Dedifferentiated amniotic fluid mesenchymal stem cell (primary cell): ENCODE data around the gene DLGAP1.
A peak's percentile ranks its signal among the peaks of the same experiment; 100 is the strongest.
"Not testable (repeated sequence)": the region's sequence is repeated elsewhere in the genome, so short reads cannot be mapped to it uniquely, and the experiment has no call there.

ENCODE experiments used
- DNase-seq: peaks from one replicate; pipeline ENCODE4 v3.0.0-alpha.2; 2016; ENCODE audit errors: extremely low spot score

The DLGAP1 gene

DNA sequence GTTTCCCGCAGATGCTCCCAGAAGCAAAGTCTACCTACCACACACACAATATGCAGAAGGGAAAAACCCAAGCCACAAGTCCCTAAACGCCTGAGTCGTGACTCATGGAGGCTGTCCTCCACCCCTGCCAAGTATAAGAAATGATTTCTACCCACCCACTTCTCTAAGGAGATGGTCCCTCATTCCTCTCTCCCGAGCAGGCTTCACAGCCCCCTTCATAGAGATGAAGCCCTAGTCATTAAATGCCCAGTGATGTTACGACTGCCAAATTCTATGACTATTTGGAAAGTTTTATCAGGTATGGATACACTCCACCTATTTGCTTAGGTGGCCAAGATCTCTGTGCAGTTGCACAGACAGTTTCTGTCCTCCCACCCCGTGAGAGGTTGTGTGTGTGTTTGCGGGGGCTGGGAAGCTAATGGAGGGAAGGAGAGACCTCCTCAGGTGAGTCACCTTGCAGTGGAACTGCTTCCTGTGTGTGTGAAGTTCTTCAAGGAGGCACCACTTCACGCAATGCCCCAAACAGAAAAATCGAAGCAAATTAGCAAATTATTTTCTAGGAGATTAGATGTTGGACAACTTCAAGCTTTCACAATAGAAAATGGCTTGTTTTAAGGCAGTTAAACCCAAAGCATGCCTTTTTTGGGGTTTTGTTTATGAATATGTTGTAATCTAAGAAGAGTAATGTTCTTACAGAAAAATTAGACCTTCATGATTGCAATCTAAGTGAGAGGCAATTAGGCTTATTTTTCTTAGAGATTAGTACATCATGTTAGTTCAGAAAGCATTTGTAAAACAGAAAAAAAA, 830.0 kb downstream of the DLGAP1 start:
- peak; percentile 92 for DNase-seq

DNA sequence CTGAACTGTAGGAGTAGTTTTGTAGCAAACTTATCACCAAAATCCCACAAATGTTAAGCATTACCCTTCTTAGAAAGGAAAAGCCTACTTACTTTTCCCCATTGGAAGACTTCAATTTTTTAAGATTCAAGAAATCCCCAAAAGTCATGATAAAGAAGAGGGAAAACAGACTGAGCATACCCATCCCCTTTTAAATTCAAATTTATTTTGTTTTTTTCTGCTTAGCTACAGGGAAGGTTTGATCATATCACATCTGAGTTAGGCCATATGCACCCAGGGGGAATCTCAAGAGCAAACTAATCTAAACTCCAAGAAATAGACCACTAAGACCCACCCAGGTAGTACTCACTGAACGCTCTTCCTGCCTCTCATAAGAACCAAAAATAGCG, 830.6 kb downstream of the DLGAP1 start:
- DNase-seq: no peak

DNA sequence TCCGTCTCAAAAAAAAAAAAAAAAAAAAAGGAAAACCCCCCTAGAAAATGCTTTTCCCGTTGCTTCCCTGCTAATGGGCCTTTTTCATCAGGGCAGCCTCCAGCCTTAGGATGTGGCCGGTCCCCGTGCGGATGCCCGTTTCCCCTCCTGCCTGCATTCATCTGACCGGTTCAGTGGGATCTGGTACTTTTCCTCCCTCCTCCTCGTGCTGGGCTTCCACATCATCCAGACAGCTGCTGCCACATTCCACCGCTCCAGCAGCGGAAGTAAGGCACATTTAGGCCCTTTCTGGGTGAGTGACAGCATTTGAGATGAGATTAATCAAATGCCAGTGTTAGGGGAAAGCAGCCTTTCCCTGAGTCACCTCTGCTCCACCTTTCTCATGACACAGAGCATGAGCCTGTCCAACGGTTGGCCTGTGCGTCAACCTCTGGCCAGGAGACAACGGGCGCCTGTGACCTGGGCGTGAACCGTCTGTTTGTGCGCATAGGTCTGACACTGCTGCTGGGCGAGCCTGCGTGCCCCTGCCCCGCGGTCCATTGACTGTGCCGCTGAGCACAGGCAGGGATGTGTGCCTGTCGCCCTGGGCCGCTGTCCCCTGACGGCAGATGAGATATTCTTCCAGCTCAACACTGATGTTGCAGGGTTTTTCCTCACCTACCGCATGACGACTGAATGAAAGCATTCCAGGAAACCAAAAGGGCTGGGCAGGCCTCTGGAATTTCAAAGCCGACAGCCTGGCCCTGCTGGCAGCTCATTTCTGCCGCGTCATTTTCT, 831.1 kb downstream of the DLGAP1 start:
- peak; percentile 98 for DNase-seq

DNA sequence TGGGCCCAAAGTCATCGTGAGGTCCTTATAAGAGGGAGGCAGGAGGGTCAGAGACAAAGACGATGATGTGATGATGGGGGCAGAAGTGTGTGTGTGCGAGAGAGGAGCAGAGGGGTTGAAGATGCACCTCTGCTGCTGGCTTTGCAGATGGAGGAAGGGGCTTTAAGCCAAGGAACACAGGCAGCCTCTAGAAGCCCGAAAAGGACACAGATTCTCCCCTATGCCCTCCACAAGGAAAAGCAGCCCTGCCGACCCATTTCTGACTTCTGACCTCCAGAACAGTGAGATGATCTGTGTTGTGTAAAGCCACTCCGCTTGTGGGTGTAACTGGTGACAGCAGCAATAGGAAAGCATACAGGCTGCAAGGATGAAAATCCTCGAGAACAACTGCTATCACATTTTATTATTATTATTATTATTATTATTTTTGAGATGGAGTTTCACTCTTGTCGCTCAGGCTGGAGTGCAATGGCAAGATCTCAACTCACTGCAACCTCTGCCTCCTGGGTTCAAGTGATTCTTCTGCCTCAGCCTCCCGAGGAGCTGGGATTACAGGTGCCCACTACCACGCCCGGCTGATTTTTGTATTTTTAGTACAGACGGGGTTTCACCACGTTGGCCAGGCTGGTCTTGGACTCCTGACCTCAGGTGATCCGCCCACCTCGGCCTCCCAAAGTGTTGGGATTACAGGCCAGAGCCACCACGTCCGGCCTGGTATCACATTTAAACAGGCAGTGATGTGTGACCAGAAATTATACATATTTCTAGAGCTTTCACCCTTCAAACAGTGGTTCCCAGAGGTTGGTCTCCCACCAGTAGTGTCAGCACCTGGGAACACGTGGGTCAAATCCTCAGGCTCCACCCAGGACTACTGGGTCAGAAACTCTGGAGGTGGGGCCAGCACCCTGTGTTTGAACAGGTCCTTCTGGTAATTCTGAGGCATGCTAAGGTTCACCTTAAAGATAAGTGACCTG, 834.7 kb downstream of the DLGAP1 start:
- no peak for DNase-seq

DNA sequence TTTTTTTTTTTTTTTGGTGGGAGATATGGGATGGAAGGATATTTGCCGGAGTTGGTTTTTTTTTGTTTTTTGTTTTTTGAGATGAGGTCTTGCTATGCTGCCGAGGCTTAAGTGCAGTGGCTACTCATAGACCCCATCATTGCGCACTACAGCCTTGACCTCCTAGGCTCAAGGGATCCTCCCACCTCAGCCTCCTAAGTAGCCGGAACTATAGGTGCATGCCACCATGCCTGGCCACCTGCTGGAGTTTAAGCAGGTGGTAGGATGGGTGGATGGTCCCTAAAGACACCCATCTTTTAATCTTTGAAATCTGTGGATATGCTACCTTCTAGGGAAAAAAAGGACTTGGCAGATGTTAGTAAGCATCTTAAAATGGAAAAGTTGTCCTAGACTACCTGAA, 835.4 kb downstream of the DLGAP1 start:
- no peak for DNase-seq

DNA sequence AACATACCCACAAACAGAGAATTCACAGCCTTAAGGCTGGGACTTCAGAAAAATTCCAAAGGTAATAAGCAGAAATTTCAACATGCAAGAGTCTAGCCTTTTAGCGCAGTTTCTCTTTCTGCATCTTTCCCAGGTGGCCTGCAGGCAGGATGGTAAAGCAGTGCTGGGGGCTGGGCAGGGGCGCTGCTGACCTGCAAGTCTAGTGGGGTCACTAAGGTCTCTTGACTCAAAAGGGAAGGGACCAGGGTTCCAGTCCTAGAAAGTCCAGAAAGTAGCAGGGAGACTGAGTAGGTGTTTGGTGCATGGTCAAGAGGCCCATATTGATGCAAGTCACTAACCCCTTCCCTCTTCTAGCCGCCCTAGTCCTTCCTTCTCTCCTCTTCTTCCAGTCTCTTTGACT, 835.9 kb downstream of the DLGAP1 start:
- no peak for DNase-seq

DNA sequence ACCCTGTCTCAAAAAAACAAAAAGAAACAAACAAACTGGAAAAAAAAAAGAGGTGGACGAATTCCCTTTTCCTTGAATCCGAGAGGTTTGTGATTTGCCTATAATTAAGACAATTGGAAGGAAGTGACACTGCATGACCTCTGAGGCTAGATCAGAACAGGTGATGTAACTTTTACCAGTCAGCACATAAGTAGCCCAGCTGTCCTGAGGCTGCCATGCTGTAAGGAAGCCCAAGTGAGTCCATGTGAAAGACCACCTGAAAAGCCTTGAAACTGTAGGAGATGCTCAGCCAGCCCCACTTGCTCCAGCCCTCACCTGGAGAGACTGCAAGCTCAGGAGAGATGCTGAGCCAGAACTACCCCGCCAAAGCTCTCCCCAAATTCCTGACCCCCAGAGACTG, 838.4 kb downstream of the DLGAP1 start:
- DNase-seq: no peak

DNA sequence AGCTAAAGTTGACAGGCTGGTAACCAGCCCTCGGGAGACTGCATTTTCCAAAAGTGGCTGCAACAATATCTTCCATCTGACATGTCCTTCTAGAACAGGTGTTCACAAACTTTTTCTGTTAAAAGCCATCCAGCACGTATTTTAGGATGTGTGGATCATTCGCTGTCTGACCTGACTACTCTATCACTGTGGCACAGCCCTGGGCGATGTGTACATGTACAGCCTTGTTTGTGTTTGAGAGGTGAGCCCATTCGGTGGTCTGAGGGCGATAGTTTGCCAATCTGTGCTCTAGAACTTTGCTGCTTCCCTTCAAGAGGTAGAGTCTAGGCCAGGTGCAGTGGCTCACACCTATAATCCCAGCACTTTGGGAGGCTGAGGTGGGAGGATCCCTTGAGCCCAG, 839.0 kb downstream of the DLGAP1 start:
- no peak for DNase-seq

DNA sequence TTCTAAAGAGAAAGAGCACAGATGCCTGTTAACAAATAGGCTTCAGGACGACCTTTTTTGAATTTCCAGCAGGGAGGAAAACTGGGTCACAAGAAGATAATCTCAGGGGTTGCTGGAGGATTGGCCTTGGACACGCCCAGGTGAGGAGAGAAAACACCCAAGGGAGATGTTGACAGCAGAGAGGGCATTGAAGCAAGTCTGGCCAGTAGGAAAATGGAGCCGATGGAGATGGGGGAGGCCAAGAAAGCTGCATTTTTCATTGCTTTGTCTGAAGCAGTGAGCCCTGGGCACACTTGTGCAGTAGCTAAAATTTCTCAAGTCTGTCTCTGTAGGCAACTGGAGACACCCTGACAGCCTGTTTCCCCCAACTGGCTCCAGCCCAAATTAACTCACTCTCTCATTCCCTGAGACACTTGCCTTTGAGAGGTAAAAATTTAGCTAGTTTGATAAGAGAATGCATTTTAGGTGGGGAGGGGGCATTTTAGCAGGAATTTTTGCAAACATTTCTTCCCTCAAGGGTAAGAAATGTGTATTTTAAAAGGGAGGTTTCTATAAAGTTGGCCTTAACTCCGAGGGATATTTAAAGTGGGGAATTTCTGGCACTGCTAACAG, 839.6 kb downstream of the DLGAP1 start:
- DNase-seq: no peak

DNA sequence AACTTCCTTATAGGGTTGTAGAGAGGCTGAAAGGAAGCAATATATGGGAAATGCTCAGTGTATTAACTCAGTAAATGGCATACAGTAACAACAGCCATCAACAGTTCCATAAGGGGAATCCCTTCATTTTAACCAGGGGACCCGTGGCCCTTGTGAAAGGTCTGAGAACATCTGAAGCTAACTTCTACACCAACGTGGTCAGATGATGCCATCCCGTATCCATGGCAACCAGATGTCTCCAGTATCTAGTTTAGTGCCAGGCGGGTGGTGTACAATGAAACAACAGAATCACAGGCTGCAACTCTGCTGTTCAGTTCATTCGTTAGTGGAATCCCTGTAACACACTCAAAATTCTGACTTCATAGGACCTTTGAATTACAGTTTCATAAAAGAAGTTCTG, 842.8 kb downstream of the DLGAP1 start:
- DNase-seq: no peak

DNA sequence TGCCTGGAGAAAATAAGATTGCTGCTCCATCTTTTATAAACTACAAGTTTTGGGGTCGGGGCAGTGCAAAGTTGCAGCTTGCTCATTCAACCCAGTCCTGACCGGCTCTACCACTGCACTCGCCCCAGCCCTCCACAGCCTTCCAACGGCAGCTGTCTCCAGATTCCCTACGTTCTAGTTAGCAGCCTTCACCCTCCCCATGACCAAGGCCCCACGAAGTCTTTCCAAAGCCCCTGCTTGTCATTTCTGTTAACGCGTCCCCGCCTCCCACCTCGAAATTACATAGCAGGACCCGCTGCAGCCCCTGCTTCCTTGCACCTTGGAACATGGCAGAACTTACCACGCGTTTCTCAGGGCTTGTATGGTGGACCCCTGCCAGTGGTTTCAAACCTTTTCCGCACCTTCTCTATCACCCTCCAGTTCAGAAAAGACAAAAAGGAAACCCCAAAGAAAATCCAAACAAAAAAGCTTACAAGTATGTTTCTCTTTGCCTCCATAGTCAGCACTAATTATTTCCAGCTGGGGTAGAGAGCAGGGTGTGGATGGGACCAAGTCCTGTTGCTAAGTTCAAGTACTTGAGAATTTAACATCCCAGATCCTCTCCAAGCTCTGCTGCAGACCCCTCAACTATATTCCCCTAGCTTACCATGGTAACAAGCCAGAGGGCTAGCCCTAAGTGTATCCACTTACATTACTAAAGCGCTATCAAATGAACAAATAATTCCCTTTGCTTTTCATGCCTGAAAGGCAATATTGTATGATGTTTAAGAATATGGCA, 843.6 kb downstream of the DLGAP1 start:
- peak; percentile 50 for DNase-seq

DNA sequence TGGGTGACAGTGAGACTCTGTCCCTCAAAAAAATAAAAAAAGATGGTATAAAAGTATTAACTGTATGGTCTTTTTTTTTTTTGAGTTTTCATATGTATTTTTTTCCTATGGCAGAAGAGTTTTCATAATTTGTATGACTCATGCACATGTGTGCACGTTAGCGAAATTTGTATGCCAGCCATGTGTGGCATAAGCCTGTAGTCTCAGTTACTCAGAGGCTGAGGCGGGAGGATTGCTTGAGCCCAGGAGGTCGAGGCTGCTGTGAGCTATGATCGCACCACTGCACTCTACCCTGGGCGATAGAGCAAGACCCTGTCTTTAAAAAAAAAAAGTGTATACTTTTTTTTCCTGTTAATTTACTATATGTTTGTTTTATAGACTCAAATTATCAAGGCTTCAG, 844.3 kb downstream of the DLGAP1 start:
- no peak for DNase-seq

DNA sequence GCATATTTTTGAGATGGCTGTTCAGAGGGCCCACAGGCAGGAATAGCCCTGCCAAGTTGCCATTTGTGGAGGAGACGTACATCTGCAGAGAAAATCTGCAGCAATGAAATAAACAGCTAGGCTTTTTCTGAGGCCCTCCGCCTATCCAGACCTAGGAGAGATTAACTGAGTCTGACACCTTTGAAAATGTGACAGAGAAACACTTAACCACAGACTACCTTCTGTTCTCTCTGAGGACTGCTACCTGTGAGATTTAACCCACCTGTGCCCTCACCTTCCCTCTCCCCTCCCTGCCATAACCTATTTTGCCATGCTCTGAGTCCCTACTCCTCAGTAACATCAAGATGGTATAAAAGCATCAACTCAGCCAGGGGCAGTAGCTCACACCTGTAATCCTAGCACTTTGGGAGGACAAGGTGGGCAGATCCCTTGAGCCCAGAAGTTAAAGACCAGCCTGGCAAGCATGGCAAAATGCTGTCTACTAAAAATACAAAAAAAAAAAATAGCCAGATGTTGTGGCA, 844.9 kb downstream of the DLGAP1 start:
- no peak for DNase-seq

DNA sequence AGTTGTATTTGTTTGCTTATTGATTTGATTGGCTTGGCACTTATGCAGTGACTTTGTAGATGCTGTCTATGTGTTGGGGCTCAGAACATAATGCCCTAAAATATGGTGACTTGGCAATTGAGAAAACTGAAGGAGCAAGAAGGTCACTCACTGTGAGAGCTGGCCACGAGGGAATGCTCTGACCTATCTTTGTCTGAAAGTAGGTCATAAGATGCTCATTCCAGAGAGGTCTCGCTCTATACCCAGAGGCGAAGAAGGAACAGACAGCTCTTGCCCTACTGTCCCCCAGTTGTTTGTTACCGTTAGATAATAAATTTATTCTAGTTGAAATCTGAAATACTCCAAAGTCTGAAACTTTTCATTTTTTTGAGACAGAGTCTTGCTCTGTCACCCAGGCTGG, 846.6 kb downstream of the DLGAP1 start:
- no peak for DNase-seq

DNA sequence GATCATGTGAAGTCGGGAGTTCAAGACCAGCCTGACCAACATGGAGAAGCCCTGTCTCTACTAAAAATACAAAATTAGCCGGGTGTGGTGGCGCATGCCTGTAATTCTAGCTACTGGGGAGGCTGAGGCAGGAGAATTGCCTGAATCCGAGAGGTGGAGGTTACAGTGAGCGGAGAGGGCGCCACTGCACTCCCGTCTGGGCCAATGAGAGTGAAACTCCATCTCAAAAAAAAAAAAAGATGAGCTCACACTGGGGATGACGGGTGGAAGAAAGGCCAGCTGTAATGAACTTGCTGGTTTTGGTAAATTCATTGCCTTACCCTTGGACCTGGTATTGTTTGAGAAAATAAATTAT, 847.0 kb downstream of the DLGAP1 start:
- DNase-seq: not testable (repeated sequence)

DNA sequence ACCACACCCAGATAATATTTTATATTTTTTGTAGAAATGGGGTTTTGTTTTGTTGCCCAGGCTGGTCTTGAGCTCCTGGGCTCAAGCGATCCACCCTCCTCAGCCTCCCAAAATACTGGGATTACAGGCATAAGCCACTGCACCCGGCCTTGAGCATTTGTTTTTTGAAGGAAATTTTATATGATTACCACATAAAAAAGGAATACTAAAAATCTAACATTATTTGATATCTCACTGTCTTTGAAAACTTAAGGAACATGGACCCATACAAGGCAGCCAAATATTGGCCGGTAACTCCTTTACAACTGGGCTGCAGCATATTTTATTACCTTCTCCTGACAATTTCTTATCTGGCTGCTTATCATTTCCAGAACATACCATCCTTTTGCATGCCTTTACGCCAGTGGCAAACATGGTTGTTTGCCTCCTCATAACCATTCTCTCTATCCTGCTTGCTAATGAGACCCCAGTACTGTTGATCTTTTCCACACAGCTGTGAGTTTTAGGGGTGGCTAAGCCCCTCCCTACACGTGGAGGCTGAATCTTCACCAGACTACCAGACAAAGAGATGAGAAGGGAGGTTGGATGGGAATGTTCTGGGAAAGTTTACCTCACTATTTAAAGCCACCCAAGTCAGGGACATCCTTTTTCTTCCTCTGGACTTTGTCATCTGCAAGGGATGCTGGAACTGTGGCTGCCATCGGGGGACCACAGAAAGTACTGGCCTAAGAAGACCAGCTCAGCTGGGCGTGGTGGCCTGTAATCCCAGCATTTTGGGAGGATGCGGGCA, 847.6 kb downstream of the DLGAP1 start:
- DNase-seq: no peak

DNA sequence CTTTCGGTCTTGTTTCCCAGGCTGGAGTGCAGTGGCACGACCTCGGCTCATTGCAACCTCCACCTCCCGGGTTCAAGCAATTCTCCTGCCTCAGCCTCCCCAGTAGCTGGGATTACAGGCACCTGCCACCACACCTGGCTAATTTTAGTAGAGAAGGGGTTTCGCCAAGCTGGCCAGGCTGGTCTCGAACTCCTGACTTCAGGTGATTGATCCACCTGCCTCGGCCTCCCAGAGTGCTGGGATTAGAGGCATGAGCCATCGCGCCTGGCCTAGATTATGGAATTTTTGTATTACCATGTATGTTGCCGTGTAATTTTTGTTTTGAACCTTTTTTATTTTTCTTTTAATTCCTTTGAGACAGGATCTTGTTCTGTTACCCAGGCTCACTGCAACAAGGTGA, 848.2 kb downstream of the DLGAP1 start:
- DNase-seq: not testable (repeated sequence)

DNA sequence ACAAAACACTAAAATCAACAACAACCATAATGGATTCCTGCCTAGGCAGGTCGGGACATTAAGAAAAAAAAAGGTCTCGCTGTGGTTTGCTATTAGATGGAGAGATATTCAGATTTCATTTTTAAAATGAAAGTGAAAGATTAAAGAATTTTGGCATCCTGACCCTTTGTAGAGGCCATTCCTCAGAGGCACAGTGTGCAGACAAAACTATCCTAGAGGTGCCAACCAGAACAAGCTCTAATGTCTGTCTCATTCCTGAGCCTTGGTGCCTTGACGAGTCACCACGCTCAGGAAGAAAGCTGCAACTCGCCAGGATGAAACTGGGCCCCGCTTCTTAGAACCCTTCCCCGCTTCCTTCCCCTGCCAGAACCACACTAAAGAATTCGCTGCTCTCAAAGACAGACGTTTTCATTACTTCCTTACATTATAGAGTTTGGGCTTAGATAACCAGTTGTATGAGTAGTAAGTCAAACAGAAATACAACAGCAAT, 849.1 kb downstream of the DLGAP1 start:
- DNase-seq: no peak

DNA sequence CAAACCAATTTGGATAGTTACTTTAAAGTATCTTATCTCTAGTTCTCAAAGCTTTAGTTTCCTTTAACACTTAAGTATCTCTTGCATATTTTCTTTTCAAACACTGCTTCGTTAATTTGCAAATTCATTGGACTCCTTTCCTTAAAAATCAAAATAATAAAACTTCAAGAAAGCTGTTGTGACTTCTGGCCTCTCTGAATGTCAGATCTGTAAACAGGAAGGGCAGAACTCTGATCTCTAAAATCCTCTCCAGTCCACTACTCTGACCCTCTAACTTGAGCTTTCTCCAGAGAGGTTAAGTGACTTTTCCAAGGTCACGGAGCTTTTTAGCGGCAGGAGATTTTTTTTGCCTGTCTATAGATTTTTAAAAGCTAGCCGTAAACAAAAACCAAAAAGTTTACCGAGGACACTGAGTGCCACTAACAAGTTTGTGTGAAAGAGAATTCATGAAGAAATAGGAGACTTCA, 849.6 kb downstream of the DLGAP1 start:
- no peak for DNase-seq
